AG04449 (cell line): ENCODE data around the gene CACNA1G.

Experiments
- CTCF ChIA-PET: fragments of 350-600 bp; formaldehyde crosslinking; extraction: SDS; loops from one replicate; lab custom pipeline; 2021; ENCODE audit warnings: antibody characterized with exemption; lab: Yijun Ruan, JAX
- POLR2A ChIA-PET: fragments of 400-600, 350-600 bp; formaldehyde crosslinking; extraction: SDS; loops from one replicate; lab custom pipeline; 2020; ENCODE audit warnings: antibody characterized with exemption, inconsistent platforms; lab: Yijun Ruan, JAX
- DNase-seq: peaks from one replicate; pipeline ENCODE4 v3.0.0-alpha.2; 2010; ENCODE audit warnings: low read depth, low spot score
- H3K4me3 ChIP-seq: 2 replicates; pipeline ENCODE4 v1.5.1; 2011; ENCODE audit warnings: low read depth, mild to moderate bottlenecking, control low read depth, low read length
- TF ChIP-seq, protein P1 (sequence below): IDR thresholded peaks from one replicate; pipeline ENCODE4 v1.5.1; 2011; ENCODE audit warnings: mild to moderate bottlenecking, moderate library complexity, low read length, control low read depth, inconsistent platforms; ENCODE audit not compliant: insufficient read depth; ENCODE audit errors: missing control alignments

Gene CACNA1G

DNA sequence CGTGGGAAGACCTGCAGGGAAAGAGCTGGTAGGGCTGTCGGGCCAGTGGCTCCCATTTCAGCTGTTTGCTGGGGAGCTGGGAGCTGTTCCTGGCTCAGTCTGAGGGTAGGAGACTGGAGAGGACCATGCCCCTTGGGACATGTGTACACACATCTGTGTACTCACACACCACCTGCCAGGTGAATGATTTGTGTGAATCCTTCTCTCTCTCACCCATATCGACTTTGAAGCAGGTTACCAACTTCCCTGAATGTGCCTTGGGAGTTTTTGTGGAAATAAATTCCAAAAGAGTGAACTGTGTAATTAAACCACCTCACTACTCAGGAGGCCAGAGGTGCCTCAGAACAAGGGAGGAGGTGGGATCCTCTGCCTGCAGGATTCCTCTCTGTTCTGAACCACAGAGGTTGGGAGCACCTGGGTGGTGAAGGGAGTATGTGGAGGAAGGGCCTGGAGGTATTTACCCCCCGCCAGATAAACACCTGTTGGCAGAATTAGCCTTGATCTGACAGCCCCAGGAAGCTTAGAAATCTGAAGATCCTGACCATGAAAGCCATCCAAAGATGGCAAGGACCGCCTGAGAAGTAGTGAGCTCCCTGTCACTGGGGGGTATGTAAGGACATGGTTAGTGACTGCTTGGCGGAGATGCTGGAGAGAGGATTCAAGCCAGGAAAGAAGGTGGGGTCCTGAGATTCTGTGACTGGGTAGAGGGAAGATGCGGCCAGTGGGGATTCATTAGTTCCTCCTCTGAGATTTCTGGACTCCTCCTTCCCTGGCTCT lies 77.5 kb downstream of the CACNA1G start:
- H3K4me3 ChIP-seq, result no peak overlapping the region
- DNase-seq, result no peak
- CTCF ChIA-PET, result interaction anchor here (1.0 to 10.4 kb wide), 7 partner anchors 12 to 87 kb away, joined by 3 to 166 read pairs (median 16); no protein-coding TSS in a partner anchor
- TF ChIP-seq, protein P1, sequence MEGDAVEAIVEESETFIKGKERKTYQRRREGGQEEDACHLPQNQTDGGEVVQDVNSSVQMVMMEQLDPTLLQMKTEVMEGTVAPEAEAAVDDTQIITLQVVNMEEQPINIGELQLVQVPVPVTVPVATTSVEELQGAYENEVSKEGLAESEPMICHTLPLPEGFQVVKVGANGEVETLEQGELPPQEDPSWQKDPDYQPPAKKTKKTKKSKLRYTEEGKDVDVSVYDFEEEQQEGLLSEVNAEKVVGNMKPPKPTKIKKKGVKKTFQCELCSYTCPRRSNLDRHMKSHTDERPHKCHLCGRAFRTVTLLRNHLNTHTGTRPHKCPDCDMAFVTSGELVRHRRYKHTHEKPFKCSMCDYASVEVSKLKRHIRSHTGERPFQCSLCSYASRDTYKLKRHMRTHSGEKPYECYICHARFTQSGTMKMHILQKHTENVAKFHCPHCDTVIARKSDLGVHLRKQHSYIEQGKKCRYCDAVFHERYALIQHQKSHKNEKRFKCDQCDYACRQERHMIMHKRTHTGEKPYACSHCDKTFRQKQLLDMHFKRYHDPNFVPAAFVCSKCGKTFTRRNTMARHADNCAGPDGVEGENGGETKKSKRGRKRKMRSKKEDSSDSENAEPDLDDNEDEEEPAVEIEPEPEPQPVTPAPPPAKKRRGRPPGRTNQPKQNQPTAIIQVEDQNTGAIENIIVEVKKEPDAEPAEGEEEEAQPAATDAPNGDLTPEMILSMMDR, result no peak
- POLR2A ChIA-PET, result interaction anchor here (0.7 to 1.8 kb wide), 7 partner anchors 23 to 228 kb away, joined by 3 to 20 read pairs (median 4); partner anchors contain the start of genes ANKRD40 and TOB1

DNA sequence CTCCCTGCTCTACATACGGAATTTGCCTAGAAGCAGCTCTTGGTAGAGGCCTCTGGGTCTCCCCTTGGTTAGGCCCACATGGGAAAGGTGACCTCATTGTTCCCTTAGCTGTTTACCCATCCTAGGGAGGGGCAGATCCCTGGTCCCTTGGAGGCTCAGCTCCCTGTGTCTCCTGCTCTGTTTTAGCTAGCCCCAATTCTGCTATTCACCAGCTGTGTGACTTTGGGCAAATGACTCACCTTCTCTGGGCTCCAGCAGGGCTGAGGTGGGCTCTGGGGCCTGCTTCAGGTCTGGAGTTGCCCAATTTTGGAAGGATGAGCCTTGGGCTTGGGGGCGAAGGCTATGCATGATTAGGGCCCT lies 78.1 kb downstream of the CACNA1G start:
- no peak overlapping the region for H3K4me3 ChIP-seq
- DNase-seq, result no peak
- POLR2A ChIA-PET, result interaction anchor here (0.9 to 1.8 kb wide), 9 partner anchors 10 to 227 kb away, joined by 3 to 20 read pairs (median 4); partner anchors contain the start of genes ANKRD40 and TOB1
- TF ChIP-seq, protein P1, result no peak
- CTCF ChIA-PET, result interaction anchor here (0.5 to 10.4 kb wide), 8 partner anchors 10 to 88 kb away, joined by 3 to 166 read pairs (median 16); no protein-coding TSS in a partner anchor

DNA sequence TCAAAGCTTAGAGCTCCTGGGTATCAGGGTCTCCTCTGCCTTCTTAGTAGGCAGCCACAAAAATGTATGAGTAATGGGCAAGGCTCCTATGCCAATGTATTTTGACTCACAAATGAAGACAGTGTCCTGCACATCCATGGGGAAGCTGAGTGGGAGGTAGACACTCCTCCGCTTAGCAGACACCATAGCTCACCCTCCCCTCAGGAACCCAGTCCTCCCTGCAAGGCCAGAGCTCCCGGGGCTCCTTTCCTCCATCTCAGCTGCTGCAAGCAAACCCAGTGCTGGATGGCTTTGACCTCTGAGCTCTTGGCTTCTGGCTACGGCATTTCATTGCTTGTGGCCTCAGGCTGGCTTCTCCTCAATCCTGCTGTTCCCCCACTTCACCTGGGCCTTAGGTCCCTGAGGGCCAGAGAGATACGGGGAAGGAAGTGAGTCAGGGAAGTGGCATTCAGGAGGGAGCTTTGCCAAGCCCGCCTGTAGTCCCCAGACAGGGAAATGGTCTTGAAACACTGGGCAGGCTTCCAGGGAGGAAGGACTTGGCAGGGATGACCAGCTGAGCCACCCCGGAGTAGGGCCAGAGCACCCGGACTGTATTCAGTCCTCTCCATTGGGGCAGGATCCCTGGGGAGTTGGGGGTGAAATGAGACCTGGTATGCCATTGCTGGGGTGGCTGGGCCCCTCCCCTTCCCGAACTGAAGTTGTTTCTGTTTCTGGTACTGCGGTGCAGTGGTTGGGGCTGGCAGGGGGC lies 78.6 kb downstream of the CACNA1G start:
- ChIA-PET CTCF (interaction anchor here (0.5 to 10.4 kb wide), 9 partner anchors 9 to 157 kb away, joined by 3 to 166 read pairs (median 8); no protein-coding TSS in a partner anchor), POLR2A (interaction anchor here (0.6 to 1.8 kb wide), 11 partner anchors 9 to 227 kb away, joined by 3 to 20 read pairs (median 4); partner anchors contain the start of genes ANKRD40 and TOB1)
- DNase-seq, result peak; percentile 87
- TF ChIP-seq, protein P1, result no peak
- no peak overlapping the region for H3K4me3 ChIP-seq

DNA sequence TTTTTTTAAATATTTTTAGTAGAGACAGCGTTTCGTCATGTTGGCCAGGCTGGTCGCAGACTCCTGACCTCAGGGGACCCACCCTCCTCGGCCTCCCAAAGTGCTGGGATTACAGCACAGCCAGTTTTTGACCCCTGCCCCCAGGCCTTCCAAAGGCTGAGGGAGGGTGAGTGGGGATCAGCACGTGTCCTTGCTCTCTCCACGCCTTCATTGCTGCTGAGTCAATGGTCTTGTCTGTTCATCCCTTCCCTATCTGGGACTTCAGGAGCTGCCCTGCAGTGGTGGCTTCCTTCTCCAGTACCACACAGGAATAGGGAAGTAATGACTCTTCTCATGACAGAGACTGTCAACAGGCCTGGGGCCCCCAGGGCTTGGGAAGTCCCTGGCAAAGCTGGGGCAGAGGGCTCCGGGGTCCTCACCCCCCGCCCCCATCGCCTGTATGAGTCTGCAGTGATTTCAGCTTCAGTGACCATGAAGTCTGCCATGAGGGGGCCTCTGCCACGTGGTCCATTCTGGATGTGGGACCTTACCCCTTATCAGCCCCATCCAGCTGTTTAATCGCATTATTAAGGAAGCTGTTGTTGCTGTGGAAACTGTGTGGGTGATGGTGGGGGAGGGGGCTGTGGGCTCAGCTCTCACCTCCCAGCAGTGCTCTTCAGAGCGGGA lies 80.3 kb downstream of the CACNA1G start:
- ChIA-PET POLR2A (no interaction called here), CTCF (interaction anchor here (0.9 to 10.4 kb wide), 15 partner anchors 8 to 161 kb away, joined by 3 to 166 read pairs (median 4); no protein-coding TSS in a partner anchor)
- no peak for DNase-seq
- TF ChIP-seq, protein P1, result no peak
- H3K4me3 ChIP-seq, result no peak overlapping the region

DNA sequence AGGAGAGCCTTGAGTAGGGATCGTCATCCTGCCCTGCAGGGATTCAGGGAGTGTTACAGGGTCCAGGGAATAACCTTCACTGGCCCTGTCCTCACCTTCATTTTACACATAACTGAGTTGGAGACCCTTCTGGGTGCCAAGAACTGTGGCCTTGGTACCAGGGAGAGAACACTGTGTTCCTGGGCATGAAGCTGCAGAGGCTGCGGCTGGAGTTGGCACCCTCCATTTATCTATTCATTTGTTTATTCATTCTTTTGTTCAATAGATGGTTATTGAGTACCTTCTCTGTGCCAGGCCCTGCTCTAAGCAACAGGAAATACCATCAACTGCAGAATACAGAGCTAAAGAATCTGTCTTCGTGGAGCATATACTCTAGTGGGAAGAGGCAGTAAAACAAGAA lies 80.8 kb downstream of the CACNA1G start:
- DNase-seq, result no peak
- POLR2A ChIA-PET, result no interaction called here
- no peak overlapping the region for H3K4me3 ChIP-seq
- TF ChIP-seq, protein P1, result no peak
- CTCF ChIA-PET, result interaction anchor here (0.9 to 10.4 kb wide), 11 partner anchors 8 to 92 kb away, joined by 3 to 166 read pairs (median 4); no protein-coding TSS in a partner anchor
